Testis (tissue), 3 donors: ENCODE data around the gene PDLIM5. TPM values are rescaled to one million over a fixed set of nuclear protein-coding genes. Genes with fewer than 3 reads are reported as not detected.

Source experiments
- DNase-seq: peaks from one replicate; pipeline ENCODE4 v3.0.0-alpha.2; 2019
- H3K27ac ChIP-seq, 2 donors: fragments of 200-600 bp; sonication (generic); one replicate each; pipeline ENCODE4 v1.5.1; 2019
- H3K27me3 ChIP-seq: fragments of 200-600 bp; sonication (generic); one replicate; pipeline ENCODE4 v1.5.1; 2019
- H3K36me3 ChIP-seq: fragments of 200-600 bp; sonication (generic); one replicate; pipeline ENCODE4 v1.5.1; 2017; ENCODE audit warnings: low read depth; ENCODE audit errors: missing control alignments
- H3K4me1 ChIP-seq: fragments of 200-600 bp; sonication (generic); one replicate; pipeline ENCODE4 v1.5.1; 2019
- H3K4me3 ChIP-seq, 2 donors: fragments of 200-600 bp; sonication (generic); one replicate each; pipeline ENCODE4 v1.5.1; 2017 to 2019
- H3K9me3 ChIP-seq: fragments of 200-600 bp; sonication (generic); one replicate; pipeline ENCODE4 v1.5.1; 2017
- POLR2A ChIP-seq: fragments of 450-650 bp; IDR thresholded peaks from one replicate; pipeline ENCODE4 v1.6.1; 2017; ENCODE audit warnings: antibody characterized with exemption, mild to moderate bottlenecking, moderate library complexity
- WGBS, 2 donors: methylation state at CpG; one replicate each; pipeline ENCODE4 v1.1.5; 2018; 5-methylcytosine and 5-hydroxymethylcytosine counted together
- intact Hi-C: fragments of 100-400 bp; cut with DNase I; formaldehyde crosslinking; loops from one replicate; pipeline ENCODE4 v1.15.1; 2023; ENCODE audit warnings: low total_unique reads
- polyA plus RNA-seq: library from polyadenylated mRNA; stranded (reverse); fragments of 350-450 nt; fragmentation: Illumina TruSeq; extraction: RNeasy Lipid Tissue Mini Kit (QIAGEN cat#74804); gene quantifications from one replicate; pipeline ENCODE4 v1.2.3, GENCODE V29; 2014; ENCODE audit warnings: low read depth, low replicate concordance; ENCODE audit not compliant: insufficient read depth
- total RNA-seq, 2 donors: library from RNA; depleted of rRNA; stranded (reverse); fragments of >200 nt; gene quantifications; one replicate each; pipeline ENCODE4 v1.2.3, GENCODE V29; 2016
- TF ChIP-seq, protein P1 (sequence below), 3 experiments: fragments of 450-650 bp in 2 of 3; fragments of 200-600 bp in 1 of 3; sonication (generic) in 1 of 3; IDR thresholded peaks; one replicate each; pipeline ENCODE4 v1.5.1; 2016 to 2019; ENCODE audit warnings: antibody characterized with exemption in 3 of 3, mild to moderate bottlenecking in 2 of 3, moderate library complexity in 1 of 3

Gene PDLIM5
- total and polyA plus RNA-seq, 3 donors from 2014 or later, result 45.5 to 86.8 (median 86.1) TPM

DNA sequence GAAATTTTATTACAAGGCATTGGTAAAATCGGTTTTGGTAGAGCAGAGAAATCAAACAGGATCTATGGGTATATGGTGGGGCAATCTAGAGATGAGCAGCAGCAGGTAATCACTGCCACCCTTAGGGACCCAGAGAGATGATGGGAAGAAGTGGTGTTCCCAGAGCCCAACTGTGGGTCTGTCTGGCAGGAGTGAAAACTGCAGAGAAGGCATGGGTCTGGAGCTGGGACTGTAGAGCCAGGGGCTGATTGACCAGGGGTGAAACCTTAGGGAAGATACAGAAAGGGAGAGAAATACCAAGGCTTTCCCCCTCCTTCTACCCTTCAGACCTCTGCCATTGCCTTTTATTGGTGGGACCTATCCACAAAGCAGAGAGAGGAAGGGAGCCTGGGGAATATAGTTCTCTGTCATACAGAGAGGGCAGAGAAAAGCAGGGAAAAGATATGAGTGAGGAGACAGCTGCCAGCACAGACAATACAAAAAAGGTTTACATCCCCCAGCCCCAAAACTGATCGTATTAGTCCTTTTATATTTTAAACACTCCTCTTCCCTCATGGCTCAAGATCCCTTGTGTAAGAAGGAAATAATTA lies 28.7 kb downstream of the PDLIM5 start:
- Histone ChIP-seq H3K4me1 (no peaks in the 10 kb centered on the region), H3K9me3 (no peaks in the 10 kb centered on the region), H3K36me3 (no peaks in the 10 kb centered on the region), H3K27me3 (no peaks in the 10 kb centered on the region), H3K4me3 (no peak overlapping the region), H3K27ac (no peak overlapping the region)
- DNase-seq, result no peak
- intact Hi-C loops, result no loop called here
- WGBS, 2 donors, result 73 to 89% methylated on average over 2 of the region's 2 CpGs
- TF ChIP-seq, protein P1, sequence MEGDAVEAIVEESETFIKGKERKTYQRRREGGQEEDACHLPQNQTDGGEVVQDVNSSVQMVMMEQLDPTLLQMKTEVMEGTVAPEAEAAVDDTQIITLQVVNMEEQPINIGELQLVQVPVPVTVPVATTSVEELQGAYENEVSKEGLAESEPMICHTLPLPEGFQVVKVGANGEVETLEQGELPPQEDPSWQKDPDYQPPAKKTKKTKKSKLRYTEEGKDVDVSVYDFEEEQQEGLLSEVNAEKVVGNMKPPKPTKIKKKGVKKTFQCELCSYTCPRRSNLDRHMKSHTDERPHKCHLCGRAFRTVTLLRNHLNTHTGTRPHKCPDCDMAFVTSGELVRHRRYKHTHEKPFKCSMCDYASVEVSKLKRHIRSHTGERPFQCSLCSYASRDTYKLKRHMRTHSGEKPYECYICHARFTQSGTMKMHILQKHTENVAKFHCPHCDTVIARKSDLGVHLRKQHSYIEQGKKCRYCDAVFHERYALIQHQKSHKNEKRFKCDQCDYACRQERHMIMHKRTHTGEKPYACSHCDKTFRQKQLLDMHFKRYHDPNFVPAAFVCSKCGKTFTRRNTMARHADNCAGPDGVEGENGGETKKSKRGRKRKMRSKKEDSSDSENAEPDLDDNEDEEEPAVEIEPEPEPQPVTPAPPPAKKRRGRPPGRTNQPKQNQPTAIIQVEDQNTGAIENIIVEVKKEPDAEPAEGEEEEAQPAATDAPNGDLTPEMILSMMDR (IDR thresholded peaks at IDR 0.05), result no peak
- TF ChIP-seq POLR2A, result no peak

DNA sequence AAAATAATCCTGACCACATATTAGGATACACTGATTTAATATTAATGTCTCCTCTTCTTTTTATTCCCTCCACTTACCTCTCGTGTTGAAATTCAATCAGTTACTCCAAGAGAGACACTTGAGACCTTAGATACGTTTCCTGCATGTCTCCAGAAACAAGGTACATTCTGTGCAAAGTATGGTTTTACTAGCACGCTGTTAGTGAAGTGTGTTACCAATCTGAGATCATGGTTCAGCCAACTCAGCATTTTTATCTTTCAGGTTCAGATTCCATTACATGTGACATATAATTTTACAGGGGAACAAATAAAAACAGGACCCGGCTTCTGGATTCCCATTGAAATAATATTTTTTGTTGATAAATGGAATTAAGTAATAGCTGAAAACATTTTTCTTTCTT lies 32.2 kb downstream of the PDLIM5 start:
- no peak for DNase-seq
- Histone ChIP-seq H3K27ac (no peak overlapping the region), H3K9me3 (no peaks in the 10 kb centered on the region), H3K4me3 (no peak overlapping the region), H3K4me1 (no peaks in the 10 kb centered on the region), H3K36me3 (no peaks in the 10 kb centered on the region), H3K27me3 (no peaks in the 10 kb centered on the region)
- WGBS, 2 donors, result 68 to 75% methylated on average over 4 of the region's 4 CpGs
- intact Hi-C loops, result no loop called here
- TF ChIP-seq, protein P1 (IDR thresholded peaks at IDR 0.05), result no peak
- TF ChIP-seq POLR2A, result no peak

DNA sequence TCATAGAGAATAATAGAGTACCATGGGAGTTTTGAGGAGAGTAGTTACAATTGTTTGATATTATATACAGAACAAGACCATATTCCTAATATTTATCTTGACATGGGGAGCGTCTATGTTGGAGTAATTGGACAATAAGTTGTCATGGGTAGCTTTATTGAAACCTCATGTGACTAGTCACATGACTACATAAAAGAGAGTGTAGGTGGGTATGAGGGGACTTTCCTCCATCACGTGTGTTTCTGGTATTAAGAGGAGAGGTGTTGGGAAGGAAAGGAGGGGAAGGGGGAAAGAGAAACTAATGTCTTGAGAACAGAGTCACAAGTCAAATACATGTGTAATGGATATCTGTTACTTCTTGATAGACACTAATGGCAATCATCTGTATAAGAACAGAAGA lies 33.1 kb downstream of the PDLIM5 start:
- Histone ChIP-seq H3K9me3 (no peaks in the 10 kb centered on the region), H3K27ac (no peak overlapping the region), H3K4me1 (no peaks in the 10 kb centered on the region), H3K36me3 (no peaks in the 10 kb centered on the region), H3K4me3 (no peak overlapping the region), H3K27me3 (no peaks in the 10 kb centered on the region)
- no peak for TF ChIP-seq POLR2A
- TF ChIP-seq, protein P1 (IDR thresholded peaks at IDR 0.05), result no peak
- no peak for DNase-seq
- intact Hi-C loops, result no loop called here
- 79 to 93% methylated on average over 2 of the region's 2 CpGs for WGBS, 2 donors

DNA sequence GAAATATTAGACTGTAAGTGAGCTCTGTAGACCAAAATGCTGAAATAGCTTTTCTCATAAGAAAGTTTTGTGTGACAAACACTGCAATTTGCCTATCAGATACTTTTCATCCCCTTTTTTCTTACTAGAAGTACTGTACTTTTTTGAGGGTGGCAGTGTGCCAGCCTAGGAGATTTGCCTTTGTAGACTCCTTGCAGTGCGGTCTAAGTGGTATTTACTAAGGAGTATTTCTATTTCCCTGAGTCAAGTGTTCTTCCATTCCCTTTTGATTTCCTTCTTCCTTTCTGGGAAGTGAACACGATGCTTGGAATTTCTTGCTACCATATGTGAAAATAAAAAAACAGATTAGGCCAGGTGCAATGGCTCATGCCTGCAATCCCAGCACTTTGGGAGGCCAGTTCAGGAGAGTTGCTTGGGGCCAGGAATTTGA lies 34.6 kb downstream of the PDLIM5 start:
- no peaks in the 10 kb centered on the region for H3K27me3 ChIP-seq
- TF ChIP-seq, protein P1 (IDR thresholded peaks at IDR 0.05), result no peak
- TF ChIP-seq POLR2A, result no peak
- 53 to 61% methylated on average over 2 of the region's 2 CpGs for WGBS, 2 donors
- no peaks in the 10 kb centered on the region for H3K36me3 ChIP-seq
- H3K9me3 ChIP-seq, result no peaks in the 10 kb centered on the region
- H3K27ac ChIP-seq, result no peak overlapping the region
- DNase-seq, result no peak
- intact Hi-C loops, result no loop called here
- H3K4me1 ChIP-seq, result no peaks in the 10 kb centered on the region
- no peak overlapping the region for H3K4me3 ChIP-seq

GRCh38 chr4:94488670-94489069 lies 36.9 kb downstream of the PDLIM5 start:
- no peak for DNase-seq
- 88 to 96% methylated on average over 4 of the region's 4 CpGs for WGBS, 2 donors
- TF ChIP-seq, protein P1 (IDR thresholded peaks at IDR 0.05), result no peak
- no peak for TF ChIP-seq POLR2A
- intact Hi-C loops, result no loop called here
- Histone ChIP-seq H3K36me3 (no peaks in the 10 kb centered on the region), H3K27ac (no peak overlapping the region), H3K4me3 (no peak overlapping the region), H3K4me1 (no peaks in the 10 kb centered on the region), H3K27me3 (no peaks in the 10 kb centered on the region), H3K9me3 (no peaks in the 10 kb centered on the region)
